ENCODE results near the gene ADD2.

ADD2 gene

GRCh38 chr2:70613521-70613920 lies 154.5 kb downstream of the ADD2 start:
- no peak for ATAC-seq
- TF ChIP-seq CREB5 (CRISPR knock-in tag; IDR thresholded peaks at IDR 0.05; ENCODE audit: low read depth) (no peak), ZNF8 (CRISPR knock-in tag; IDR thresholded peaks at IDR 0.05) (no peak), OSR1 (CRISPR knock-in tag; IDR thresholded peaks at IDR 0.05) (no peak), SNAI2 (CRISPR knock-in tag; IDR thresholded peaks at IDR 0.05) (no peak), ESRRG (CRISPR knock-in tag; IDR thresholded peaks at IDR 0.05) (no peak), ZFP3 (CRISPR knock-in tag; IDR thresholded peaks at IDR 0.05) (no peak), TOX (CRISPR knock-in tag; IDR thresholded peaks at IDR 0.05; ENCODE audit: borderline replicate concordance) (no peak)

DNA sequence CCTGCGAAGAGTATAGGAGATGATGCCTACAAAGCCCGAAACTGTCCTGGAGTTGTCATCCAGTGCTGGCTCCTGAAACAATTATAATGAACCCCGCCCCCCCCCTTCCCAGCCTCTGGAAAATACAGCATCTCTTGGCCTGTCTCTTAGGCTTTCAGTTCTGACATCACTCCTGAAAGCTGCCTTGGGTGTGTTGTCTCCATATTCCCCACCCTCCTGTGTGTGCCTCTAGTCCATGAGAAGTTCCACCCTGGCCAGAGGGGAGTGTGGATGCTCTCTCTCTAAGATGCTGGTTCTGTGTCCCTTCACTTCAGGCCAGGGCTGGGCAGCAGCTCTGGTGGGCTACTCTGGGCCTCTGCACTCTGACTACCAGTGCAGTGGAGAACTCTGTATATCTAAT lies 155.4 kb downstream of the ADD2 start:
- ATAC-seq: no peak
- TF ChIP-seq ARNTL (CRISPR knock-in tag; IDR thresholded peaks at IDR 0.05; ENCODE audit: borderline replicate concordance, low read depth): no peak
- no peak for TF ChIP-seq PATZ1 (CRISPR knock-in tag; IDR thresholded peaks at IDR 0.05; ENCODE audit: borderline replicate concordance)
- no peak for TF ChIP-seq OSR1 (CRISPR knock-in tag; IDR thresholded peaks at IDR 0.05)
- no peak for TF ChIP-seq ZNF8 (CRISPR knock-in tag; IDR thresholded peaks at IDR 0.05)
- TF ChIP-seq, protein P1, sequence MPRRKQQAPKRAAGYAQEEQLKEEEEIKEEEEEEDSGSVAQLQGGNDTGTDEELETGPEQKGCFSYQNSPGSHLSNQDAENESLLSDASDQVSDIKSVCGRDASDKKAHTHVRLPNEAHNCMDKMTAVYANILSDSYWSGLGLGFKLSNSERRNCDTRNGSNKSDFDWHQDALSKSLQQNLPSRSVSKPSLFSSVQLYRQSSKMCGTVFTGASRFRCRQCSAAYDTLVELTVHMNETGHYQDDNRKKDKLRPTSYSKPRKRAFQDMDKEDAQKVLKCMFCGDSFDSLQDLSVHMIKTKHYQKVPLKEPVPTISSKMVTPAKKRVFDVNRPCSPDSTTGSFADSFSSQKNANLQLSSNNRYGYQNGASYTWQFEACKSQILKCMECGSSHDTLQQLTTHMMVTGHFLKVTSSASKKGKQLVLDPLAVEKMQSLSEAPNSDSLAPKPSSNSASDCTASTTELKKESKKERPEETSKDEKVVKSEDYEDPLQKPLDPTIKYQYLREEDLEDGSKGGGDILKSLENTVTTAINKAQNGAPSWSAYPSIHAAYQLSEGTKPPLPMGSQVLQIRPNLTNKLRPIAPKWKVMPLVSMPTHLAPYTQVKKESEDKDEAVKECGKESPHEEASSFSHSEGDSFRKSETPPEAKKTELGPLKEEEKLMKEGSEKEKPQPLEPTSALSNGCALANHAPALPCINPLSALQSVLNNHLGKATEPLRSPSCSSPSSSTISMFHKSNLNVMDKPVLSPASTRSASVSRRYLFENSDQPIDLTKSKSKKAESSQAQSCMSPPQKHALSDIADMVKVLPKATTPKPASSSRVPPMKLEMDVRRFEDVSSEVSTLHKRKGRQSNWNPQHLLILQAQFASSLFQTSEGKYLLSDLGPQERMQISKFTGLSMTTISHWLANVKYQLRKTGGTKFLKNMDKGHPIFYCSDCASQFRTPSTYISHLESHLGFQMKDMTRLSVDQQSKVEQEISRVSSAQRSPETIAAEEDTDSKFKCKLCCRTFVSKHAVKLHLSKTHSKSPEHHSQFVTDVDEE (CRISPR knock-in tag; IDR thresholded peaks at IDR 0.05): no peak
- no peak for TF ChIP-seq BACH2 (CRISPR knock-in tag; IDR thresholded peaks at IDR 0.05; ENCODE audit: borderline replicate concordance)
- TF ChIP-seq ESRRG (CRISPR knock-in tag; IDR thresholded peaks at IDR 0.05): no peak
- TF ChIP-seq ZNF70 (CRISPR knock-in tag; IDR thresholded peaks at IDR 0.05): no peak
- TF ChIP-seq ZNF565 (CRISPR knock-in tag; conservative IDR thresholded peaks at IDR 0.05; ENCODE audit: low read depth): no peak

GRCh38 chr2:70608373-70608772 lies 159.6 kb downstream of the ADD2 start:
- no peak for ATAC-seq
- TF ChIP-seq ZNF70 (CRISPR knock-in tag; IDR thresholded peaks at IDR 0.05): no peak
- no peak for TF ChIP-seq ZFP30 (CRISPR knock-in tag; IDR thresholded peaks at IDR 0.05)
- TF ChIP-seq ESRRG (CRISPR knock-in tag; IDR thresholded peaks at IDR 0.05): no peak
- TF ChIP-seq TCF4 (CRISPR knock-in tag; IDR thresholded peaks at IDR 0.05; ENCODE audit: borderline replicate concordance): no peak
- no peak for TF ChIP-seq ZNF565 (CRISPR knock-in tag; conservative IDR thresholded peaks at IDR 0.05; ENCODE audit: low read depth)
- TF ChIP-seq BACH2 (CRISPR knock-in tag; IDR thresholded peaks at IDR 0.05; ENCODE audit: borderline replicate concordance): no peak
- TF ChIP-seq TOX (CRISPR knock-in tag; IDR thresholded peaks at IDR 0.05; ENCODE audit: borderline replicate concordance): no peak
- TF ChIP-seq ARNTL (CRISPR knock-in tag; IDR thresholded peaks at IDR 0.05; ENCODE audit: borderline replicate concordance, low read depth): no peak
- TF ChIP-seq CSDC2 (CRISPR knock-in tag; IDR thresholded peaks at IDR 0.05): no peak
- TF ChIP-seq ZNF8 (CRISPR knock-in tag; IDR thresholded peaks at IDR 0.05): no peak
- TF ChIP-seq PPARA (CRISPR knock-in tag; IDR thresholded peaks at IDR 0.05; ENCODE audit: borderline replicate concordance): no peak
- TF ChIP-seq GLIS3 (CRISPR knock-in tag; IDR thresholded peaks at IDR 0.05): no peak

DNA sequence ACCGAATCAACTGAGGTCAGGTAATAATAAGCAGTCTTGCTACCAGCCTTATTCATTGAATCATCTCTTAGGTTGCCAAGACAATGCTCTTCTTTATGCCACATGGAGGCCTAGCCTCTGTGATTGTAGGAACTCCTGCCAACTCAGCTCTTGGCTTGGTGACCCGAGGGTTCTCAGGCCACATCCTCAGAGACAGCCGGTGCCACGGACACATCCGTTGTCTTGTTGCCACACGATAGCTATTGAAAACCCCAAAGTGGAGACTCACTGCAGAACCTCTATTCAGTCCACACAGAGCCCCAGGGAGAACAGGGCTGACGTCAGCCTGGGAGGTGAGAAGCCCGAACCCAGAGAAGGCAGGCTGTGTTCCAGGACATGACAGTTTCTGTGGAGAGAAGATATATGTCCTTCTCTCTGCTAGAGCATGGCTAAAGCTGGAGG lies 160.9 kb downstream of the ADD2 start:
- TF ChIP-seq ZNF70 (CRISPR knock-in tag; IDR thresholded peaks at IDR 0.05) (no peak), OSR1 (CRISPR knock-in tag; IDR thresholded peaks at IDR 0.05) (no peak), SNAI2 (CRISPR knock-in tag; IDR thresholded peaks at IDR 0.05) (no peak), PPARA (CRISPR knock-in tag; IDR thresholded peaks at IDR 0.05; ENCODE audit: borderline replicate concordance) (no peak), TCF4 (CRISPR knock-in tag; IDR thresholded peaks at IDR 0.05; ENCODE audit: borderline replicate concordance) (no peak), ZC3H10 (CRISPR knock-in tag; IDR thresholded peaks at IDR 0.05) (no peak), POU6F1 (CRISPR knock-in tag; IDR thresholded peaks at IDR 0.05; ENCODE audit: borderline replicate concordance, low read depth) (no peak), TOX (CRISPR knock-in tag; IDR thresholded peaks at IDR 0.05; ENCODE audit: borderline replicate concordance) (no peak), BACH2 (CRISPR knock-in tag; IDR thresholded peaks at IDR 0.05; ENCODE audit: borderline replicate concordance) (no peak), CSDC2 (CRISPR knock-in tag; IDR thresholded peaks at IDR 0.05) (no peak), ESRRG (CRISPR knock-in tag; IDR thresholded peaks at IDR 0.05) (no peak), ZNF8 (CRISPR knock-in tag; IDR thresholded peaks at IDR 0.05) (no peak), ZNF565 (CRISPR knock-in tag; conservative IDR thresholded peaks at IDR 0.05; ENCODE audit: low read depth) (no peak)
- TF ChIP-seq, protein P2, sequence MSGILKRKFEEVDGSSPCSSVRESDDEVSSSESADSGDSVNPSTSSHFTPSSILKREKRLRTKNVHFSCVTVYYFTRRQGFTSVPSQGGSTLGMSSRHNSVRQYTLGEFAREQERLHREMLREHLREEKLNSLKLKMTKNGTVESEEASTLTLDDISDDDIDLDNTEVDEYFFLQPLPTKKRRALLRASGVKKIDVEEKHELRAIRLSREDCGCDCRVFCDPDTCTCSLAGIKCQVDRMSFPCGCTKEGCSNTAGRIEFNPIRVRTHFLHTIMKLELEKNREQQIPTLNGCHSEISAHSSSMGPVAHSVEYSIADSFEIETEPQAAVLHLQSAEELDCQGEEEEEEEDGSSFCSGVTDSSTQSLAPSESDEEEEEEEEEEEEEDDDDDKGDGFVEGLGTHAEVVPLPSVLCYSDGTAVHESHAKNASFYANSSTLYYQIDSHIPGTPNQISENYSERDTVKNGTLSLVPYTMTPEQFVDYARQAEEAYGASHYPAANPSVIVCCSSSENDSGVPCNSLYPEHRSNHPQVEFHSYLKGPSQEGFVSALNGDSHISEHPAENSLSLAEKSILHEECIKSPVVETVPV (CRISPR knock-in tag; IDR thresholded peaks at IDR 0.05): no peak
- no peak for ATAC-seq

Data from SK-N-SH treated with all-trans-retinoic acid at 6 μM for 48 hours (cell line).